GM23338 (cell line): Measurements from ENCODE around the gene SNF8. TPM values are rescaled to one million over a fixed set of nuclear protein-coding genes. Genes with fewer than 3 reads are reported as not detected.
A peak's percentile ranks its signal among the peaks of the same experiment; 100 is the strongest.

Source experiments
- ATAC-seq: fragments of 200-7000 bp; cut with Tn5 transposase; 3 replicates; pipeline ENCODE4 v1.9.1; 2020
- DNase-seq: peaks from one replicate; pipeline ENCODE4 v3.0.0-alpha.2; 2015; ENCODE audit warnings: low spot score
- H2AFZ ChIP-seq: fragments of 200-600 bp; sonication (generic); 2 replicates; pipeline ENCODE4 v1.8.0; 2016; ENCODE audit warnings: antibody characterized with exemption, mild to moderate bottlenecking, moderate library complexity
- H3F3A ChIP-seq: fragments of 200-600 bp; sonication (generic); replicated peaks from 2 replicates; pipeline ENCODE4 v1.8.0; 2017; ENCODE audit warnings: antibody characterized with exemption, mixed run types, low read depth
- H3K27ac ChIP-seq: fragments of 200-600 bp; sonication (generic); 2 replicates; pipeline ENCODE4 v1.6.1; 2016; ENCODE audit warnings: low read depth
- H3K27me3 ChIP-seq: fragments of 200-600 bp; sonication (generic); 2 replicates; pipeline ENCODE4 v1.8.0; 2016; ENCODE audit warnings: mild to moderate bottlenecking, mixed run types, moderate library complexity; ENCODE audit not compliant: insufficient read depth
- H3K36me3 ChIP-seq: fragments of 200-600 bp; sonication (generic); 2 replicates; pipeline ENCODE4 v1.8.0; 2016; ENCODE audit warnings: mild to moderate bottlenecking; ENCODE audit not compliant: insufficient read depth
- H3K4me1 ChIP-seq: fragments of 200-600 bp; sonication (generic); 2 replicates; pipeline ENCODE4 v1.8.0; 2016; ENCODE audit warnings: mild to moderate bottlenecking, moderate library complexity; ENCODE audit not compliant: insufficient read depth
- H3K4me2 ChIP-seq: fragments of 200-600 bp; sonication (generic); 2 replicates; pipeline ENCODE4 v1.7.1; 2017; ENCODE audit warnings: mixed run types
- H3K4me3 ChIP-seq: fragments of 200-600 bp; sonication (generic); 2 replicates; pipeline ENCODE4 v1.6.1; 2016; ENCODE audit warnings: mixed run types
- H3K79me2 ChIP-seq: fragments of 200-600 bp; sonication (generic); replicated peaks from 2 replicates; pipeline ENCODE4 v1.8.0; 2017; ENCODE audit warnings: mild to moderate bottlenecking; ENCODE audit not compliant: insufficient read depth
- H3K9me2 ChIP-seq: fragments of 200-600 bp; sonication (generic); 2 replicates; pipeline ENCODE4 v1.8.0; 2017; ENCODE audit not compliant: insufficient read depth
- H4K20me1 ChIP-seq: fragments of 200-600 bp; sonication (generic); replicated peaks from 2 replicates; pipeline ENCODE4 v1.8.0; 2017; ENCODE audit warnings: mild to moderate bottlenecking; ENCODE audit not compliant: insufficient read depth
- H3K27ac Mint-ChIP-seq: 2 replicates; pipeline ENCODE4 v1.8.0; 2020; ENCODE audit warnings: inconsistent platforms, mild to moderate bottlenecking, moderate library complexity, mixed read lengths
- H3K27me3 Mint-ChIP-seq: 3 replicates; pipeline ENCODE4 v1.8.0; 2022; ENCODE audit warnings: low read depth, mild to moderate bottlenecking, moderate library complexity, mixed read lengths, inconsistent platforms; ENCODE audit not compliant: insufficient read depth, poor library complexity
- H3K36me3 Mint-ChIP-seq: 3 replicates; pipeline ENCODE4 v1.8.0; 2021; ENCODE audit warnings: low read depth, mild to moderate bottlenecking, inconsistent platforms, moderate library complexity, mixed read lengths
- H3K4me1 Mint-ChIP-seq: 3 replicates; pipeline ENCODE4 v1.8.0; 2020; ENCODE audit warnings: mild to moderate bottlenecking, inconsistent platforms, mixed read lengths
- H3K4me3 Mint-ChIP-seq: 3 replicates; pipeline ENCODE4 v1.8.0; 2021; ENCODE audit warnings: moderate library complexity, mild to moderate bottlenecking, inconsistent platforms, mixed read lengths
- H3K9me3 Mint-ChIP-seq: 3 replicates; pipeline ENCODE4 v1.8.0; 2020; ENCODE audit warnings: moderate library complexity, mild to moderate bottlenecking, inconsistent platforms, mixed read lengths
- ETS1 ChIP-seq: IDR thresholded peaks from 2 replicates; pipeline ENCODE4 v1.6.1; 2016; ENCODE audit warnings: antibody characterized with exemption
- JUNB ChIP-seq: IDR thresholded peaks from one replicate; pipeline ENCODE4 v1.6.1; 2016; ENCODE audit warnings: antibody characterized with exemption; ENCODE audit not compliant: unreplicated experiment
- NANOG ChIP-seq: IDR thresholded peaks from 2 replicates; pipeline ENCODE4 v1.6.1; 2016; ENCODE audit warnings: antibody characterized with exemption, borderline replicate concordance
- STAT1 ChIP-seq: IDR thresholded peaks from one replicate; pipeline ENCODE4 v1.6.1; 2016; ENCODE audit warnings: antibody characterized with exemption; ENCODE audit not compliant: unreplicated experiment
- ZNF114 ChIP-seq: fragments of 250-450 bp; sonication (Bioruptor Pico); IDR thresholded peaks from 2 replicates; pipeline ENCODE4 v1.5.0; 2020; ENCODE audit warnings: mild to moderate bottlenecking, moderate library complexity
- ZNF462 ChIP-seq: fragments of 250-450 bp; sonication (Bioruptor Pico); IDR thresholded peaks from 2 replicates; pipeline ENCODE4 v1.5.0; 2020; ENCODE audit warnings: mild to moderate bottlenecking, moderate library complexity
- polyA plus RNA-seq: library from polyadenylated mRNA; unstranded; fragments of >200 nt; fragmentation: Nextera tagmentation; extraction: Ambion mirVana; gene quantifications from 2 replicates; pipeline ENCODE4 v1.2.1, GENCODE V29; 2016
- total RNA-seq: library from RNA; depleted of rRNA; stranded (reverse); fragments of >200 nt; shearing (Covaris generic); gene quantifications from 2 replicates; pipeline ENCODE4 v1.2.3, GENCODE V29; 2014
- TF ChIP-seq, protein P1 (sequence below): IDR thresholded peaks from one replicate; pipeline ENCODE4 v1.6.1; 2018; ENCODE audit warnings: antibody characterized with exemption; ENCODE audit not compliant: unreplicated experiment

SNF8 gene
- total and polyA plus RNA-seq, 2 experiments from 2014 or later: 88.5 to 113 TPM

GRCh38 chr17:48970224-48970623 lies 25.6 kb upstream of the SNF8 start (continued):
- TF ChIP-seq, protein P1, sequence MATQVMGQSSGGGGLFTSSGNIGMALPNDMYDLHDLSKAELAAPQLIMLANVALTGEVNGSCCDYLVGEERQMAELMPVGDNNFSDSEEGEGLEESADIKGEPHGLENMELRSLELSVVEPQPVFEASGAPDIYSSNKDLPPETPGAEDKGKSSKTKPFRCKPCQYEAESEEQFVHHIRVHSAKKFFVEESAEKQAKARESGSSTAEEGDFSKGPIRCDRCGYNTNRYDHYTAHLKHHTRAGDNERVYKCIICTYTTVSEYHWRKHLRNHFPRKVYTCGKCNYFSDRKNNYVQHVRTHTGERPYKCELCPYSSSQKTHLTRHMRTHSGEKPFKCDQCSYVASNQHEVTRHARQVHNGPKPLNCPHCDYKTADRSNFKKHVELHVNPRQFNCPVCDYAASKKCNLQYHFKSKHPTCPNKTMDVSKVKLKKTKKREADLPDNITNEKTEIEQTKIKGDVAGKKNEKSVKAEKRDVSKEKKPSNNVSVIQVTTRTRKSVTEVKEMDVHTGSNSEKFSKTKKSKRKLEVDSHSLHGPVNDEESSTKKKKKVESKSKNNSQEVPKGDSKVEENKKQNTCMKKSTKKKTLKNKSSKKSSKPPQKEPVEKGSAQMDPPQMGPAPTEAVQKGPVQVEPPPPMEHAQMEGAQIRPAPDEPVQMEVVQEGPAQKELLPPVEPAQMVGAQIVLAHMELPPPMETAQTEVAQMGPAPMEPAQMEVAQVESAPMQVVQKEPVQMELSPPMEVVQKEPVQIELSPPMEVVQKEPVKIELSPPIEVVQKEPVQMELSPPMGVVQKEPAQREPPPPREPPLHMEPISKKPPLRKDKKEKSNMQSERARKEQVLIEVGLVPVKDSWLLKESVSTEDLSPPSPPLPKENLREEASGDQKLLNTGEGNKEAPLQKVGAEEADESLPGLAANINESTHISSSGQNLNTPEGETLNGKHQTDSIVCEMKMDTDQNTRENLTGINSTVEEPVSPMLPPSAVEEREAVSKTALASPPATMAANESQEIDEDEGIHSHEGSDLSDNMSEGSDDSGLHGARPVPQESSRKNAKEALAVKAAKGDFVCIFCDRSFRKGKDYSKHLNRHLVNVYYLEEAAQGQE: no peak
- no peak for TF ChIP-seq STAT1

- Histone ChIP-seq H2AFZ (peak overlapping the region; percentile 97), H3K4me3 (peak overlapping the region; percentile 41; the same call in 1 of the 2 replicates), H3K36me3 (no peaks in the 10 kb centered on the region), H3K79me2 (no peaks in the 10 kb centered on the region), H3K27ac (no peak overlapping the region), H4K20me1 (no peaks in the 10 kb centered on the region), H3K4me1 (peaks cover 14% of the 10 kb centered on the region), H3K27me3 (no peaks in the 10 kb centered on the region), H3F3A (0 out of 2 replicates have a peak, but pooled peaks cover 16% of the 10 kb centered on the region), H3K9me2 (no peaks in the 10 kb centered on the region), H3K4me2 (peak overlapping the region; percentile 72)
- peaks cover 23% of the 10 kb centered on the region for H3K27me3 Mint-ChIP-seq
- H3K4me3 Mint-ChIP-seq: peak overlapping the region; percentile 44
- ATAC-seq: peak; percentile 90
- H3K36me3 Mint-ChIP-seq: no peaks in the 10 kb centered on the region
- no peaks in the 10 kb centered on the region for H3K9me3 Mint-ChIP-seq
- peaks cover 23% of the 10 kb centered on the region for H3K4me1 Mint-ChIP-seq
- TF ChIP-seq STAT1: no peak
- peak; percentile 73 for DNase-seq
- no peak overlapping the region for H3K27ac Mint-ChIP-seq
Observed at GRCh38 chr17:48961516-48962233, 17.0 kb upstream of the SNF8 start.

- Histone ChIP-seq H3K9me2 (no peaks in the 10 kb centered on the region), H3K27me3 (no peaks in the 10 kb centered on the region), H3F3A (0 out of 2 replicates have a peak, but pooled peaks cover 16% of the 10 kb centered on the region), H3K79me2 (no peaks in the 10 kb centered on the region), H3K4me3 (peak overlapping the region; percentile 41), H2AFZ (peak overlapping the region; percentile 97), H3K36me3 (no peaks in the 10 kb centered on the region), H3K4me2 (peak overlapping the region; percentile 72), H4K20me1 (no peaks in the 10 kb centered on the region), H3K27ac (no peak overlapping the region; the same call in 1 of the 2 replicates), H3K4me1 (peaks cover 14% of the 10 kb centered on the region)
- Mint-ChIP-seq H3K36me3 (no peaks in the 10 kb centered on the region), H3K4me1 (peaks cover 23% of the 10 kb centered on the region), H3K9me3 (no peaks in the 10 kb centered on the region), H3K27ac (no peak overlapping the region), H3K4me3 (peak overlapping the region; percentile 44), H3K27me3 (peaks cover 24% of the 10 kb centered on the region)
- peak; percentile 46 for DNase-seq
- ATAC-seq: peak; percentile 70
- no peak for TF ChIP-seq JUNB
- no peak for TF ChIP-seq NANOG
- no peak for TF ChIP-seq ETS1
- no peak for TF ChIP-seq ZNF114
- no peak for TF ChIP-seq ZNF462
- no peak for TF ChIP-seq STAT1
Observed at GRCh38 chr17:48960834-48961515, 16.3 kb upstream of the SNF8 start.
